IMR-90 (cell line): ENCODE measurements around the gene SCFD2. TPM values are rescaled to one million over a fixed set of nuclear protein-coding genes. Genes with fewer than 3 reads are reported as not detected.

Experiments used
- ATAC-seq: fragments of 200-7000 bp; cut with Tn5 transposase; 2 replicates; pipeline ENCODE4 v1.9.1; 2020; ENCODE audit warnings: low read depth, mild to moderate bottlenecking, moderate library complexity
- BruUV-seq: library from RNA; stranded (reverse); fragments of 400-500 nt; replicated peaks from 2 replicates; lab custom pipeline; 2021; lab: Mats Ljungman, UMichigan
- CTCF ChIA-PET: fragments of 300-600 bp; formaldehyde crosslinking; extraction: SDS; loops from one replicate; lab custom pipeline; 2021; ENCODE audit warnings: antibody characterized with exemption; lab: Yijun Ruan, JAX
- POLR2A ChIA-PET: fragments of 300-600 bp; sonication (Branson Sonifier 250); formaldehyde crosslinking; loops from one replicate; lab custom pipeline; 2022; ENCODE audit warnings: antibody characterized with exemption; ENCODE audit not compliant: unreplicated experiment; lab: Charles Lee
- DNase-seq: peaks from one replicate; pipeline ENCODE4 v3.0.0; 2013
- H2AFZ ChIP-seq: replicated peaks from 2 replicates; pipeline ENCODE3; 2013; ENCODE audit warnings: low read length, mild to moderate bottlenecking; ENCODE audit not compliant: poor library complexity
- H2AK5ac ChIP-seq: 2 replicates; pipeline ENCODE4 v1.6.1; 2013; ENCODE audit warnings: low read depth, low read length, inconsistent platforms
- H2AK9ac ChIP-seq: replicated peaks from 2 replicates; pipeline ENCODE3; 2013; ENCODE audit warnings: mild to moderate bottlenecking, low read depth, low read length, moderate library complexity; ENCODE audit not compliant: poor library complexity
- H2BK120ac ChIP-seq: 2 replicates; pipeline ENCODE4 v1.6.1; 2013; ENCODE audit warnings: low read depth, low read length, inconsistent platforms
- H2BK15ac ChIP-seq: 3 replicates; pipeline ENCODE4 v1.6.1; 2013; ENCODE audit warnings: low read depth, low read length, inconsistent platforms
- H2BK20ac ChIP-seq: 2 replicates; pipeline ENCODE4 v1.6.1; 2013; ENCODE audit warnings: low read depth, mild to moderate bottlenecking, inconsistent platforms, low read length, moderate library complexity
- H2BK5ac ChIP-seq: 2 replicates; pipeline ENCODE4 v1.6.1; 2013; ENCODE audit warnings: mild to moderate bottlenecking, low read depth, low read length, inconsistent platforms; ENCODE audit not compliant: poor library complexity, severe bottlenecking
- H3K14ac ChIP-seq: replicated peaks from 2 replicates; pipeline ENCODE4 v1.6.1; 2013; ENCODE audit warnings: low read depth, low read length, inconsistent platforms
- H3K18ac ChIP-seq: 2 replicates; pipeline ENCODE4 v1.6.1; 2013; ENCODE audit warnings: low read depth, low read length, control low read depth
- H3K23ac ChIP-seq: 2 replicates; pipeline ENCODE4 v1.6.1; 2013; ENCODE audit warnings: low read depth, low read length, inconsistent platforms
- H3K27ac ChIP-seq: 2 replicates; pipeline ENCODE4 v1.5.1; 2013; ENCODE audit warnings: mild to moderate bottlenecking, control low read depth, low read length; ENCODE audit not compliant: insufficient read depth
- H3K27me3 ChIP-seq: 2 replicates; pipeline ENCODE4 v1.6.1; 2013; ENCODE audit warnings: low read length; ENCODE audit not compliant: control insufficient read depth, insufficient read depth
- H3K36me3 ChIP-seq: 2 replicates; pipeline ENCODE4 v1.6.1; 2013; ENCODE audit warnings: low read length, mixed read lengths; ENCODE audit not compliant: control insufficient read depth, insufficient read depth
- H3K4ac ChIP-seq: 2 replicates; pipeline ENCODE4 v1.6.1; 2013; ENCODE audit warnings: low read depth, low read length, inconsistent platforms
- H3K4me1 ChIP-seq: 2 replicates; pipeline ENCODE4 v1.6.1; 2013; ENCODE audit warnings: low read length, mixed read lengths; ENCODE audit not compliant: control insufficient read depth, insufficient read depth
- H3K4me2 ChIP-seq: 2 replicates; pipeline ENCODE4 v1.6.1; 2013; ENCODE audit warnings: low read depth, mild to moderate bottlenecking, control low read depth, low read length, moderate library complexity
- H3K4me3 ChIP-seq: 2 replicates; pipeline ENCODE4 v1.5.1; 2013; ENCODE audit warnings: low read depth, mild to moderate bottlenecking, control low read depth, low read length, moderate library complexity; ENCODE audit not compliant: insufficient read depth
- H3K56ac ChIP-seq: 2 replicates; pipeline ENCODE4 v1.6.1; 2013; ENCODE audit warnings: low read length, inconsistent platforms; ENCODE audit not compliant: insufficient read depth; ENCODE audit errors: extremely low read depth
- H3K79me1 ChIP-seq, 2 experiments: 2 replicates each; pipeline ENCODE4 v1.6.1; 2013; ENCODE audit warnings: low read length in 2 of 2, inconsistent platforms in 1 of 2, low read depth in 1 of 2
- H3K9ac ChIP-seq: 2 replicates; pipeline ENCODE4 v1.6.1; 2013; ENCODE audit warnings: low read depth, low read length, control low read depth
- H3K9me1 ChIP-seq: 2 replicates; pipeline ENCODE4 v1.6.1; 2013; ENCODE audit warnings: low read length, inconsistent platforms; ENCODE audit not compliant: insufficient read depth
- H3K9me3 ChIP-seq: 2 replicates; pipeline ENCODE4 v1.6.1; 2013; ENCODE audit warnings: low read length; ENCODE audit not compliant: control insufficient read depth, insufficient read depth
- H4K20me1 ChIP-seq: 2 replicates; pipeline ENCODE4 v1.6.1; 2013; ENCODE audit warnings: low read length, inconsistent platforms; ENCODE audit not compliant: insufficient read depth
- H4K5ac ChIP-seq: 2 replicates; pipeline ENCODE4 v1.6.1; 2013; ENCODE audit warnings: mild to moderate bottlenecking, low read depth, low read length, control low read depth
- H4K8ac ChIP-seq, 2 experiments: 2 replicates each; pipeline ENCODE4 v1.6.1; 2013; ENCODE audit warnings: low read depth in 2 of 2, low read length in 2 of 2, control low read depth in 1 of 2, inconsistent platforms in 1 of 2
- H4K91ac ChIP-seq: 2 replicates; pipeline ENCODE4 v1.6.1; 2013; ENCODE audit warnings: low read depth, low read length, inconsistent platforms; ENCODE audit not compliant: insufficient read depth
- CTCF ChIP-seq: conservative IDR thresholded peaks from 2 replicates; pipeline ENCODE4 v1.5.1; 2012; ENCODE audit warnings: mild to moderate bottlenecking, low read depth, low read length, improper control_type of control experiment
- ELK1 ChIP-seq: fragments of 150-350 bp; IDR thresholded peaks from 2 replicates; pipeline ENCODE4 v1.6.1; 2016; ENCODE audit warnings: low read depth, mild to moderate bottlenecking, low read length, moderate library complexity, borderline replicate concordance
- MXI1 ChIP-seq: IDR thresholded peaks from 2 replicates; pipeline ENCODE4 v1.6.1; 2012; ENCODE audit warnings: low read depth, mild to moderate bottlenecking, low read length, moderate library complexity, borderline replicate concordance
- NFE2L2 ChIP-seq: fragments of 150-350 bp; IDR thresholded peaks from 2 replicates; pipeline ENCODE4 v1.6.1; 2016; ENCODE audit warnings: low read depth, mild to moderate bottlenecking, low read length
- RFX5 ChIP-seq: IDR thresholded peaks from 2 replicates; pipeline ENCODE4 v1.8.0; 2012; ENCODE audit warnings: low read depth, mild to moderate bottlenecking, low read length, moderate library complexity
- USF2 ChIP-seq: fragments of 150-350 bp; IDR thresholded peaks from 2 replicates; pipeline ENCODE4 v1.6.1; 2017; ENCODE audit warnings: mild to moderate bottlenecking, antibody characterized with exemption, low read length, low read depth
- WGBS, 2 experiments: methylation state at CpG; one replicate each; pipeline versions ENCODE4 v1.1.5 to v1.1.7; 2013; ENCODE audit warnings: missing lambda C conversion rate in 2 of 2; ENCODE audit not compliant: insufficient read length in 1 of 2; ENCODE audit errors: extremely low coverage in 2 of 2; 5-methylcytosine and 5-hydroxymethylcytosine counted together
- dilution Hi-C: fragments of 300-500 bp; cut with HindIII; formaldehyde crosslinking; loops from one replicate; pipeline ENCODE4 v1.14.3; 2018; ENCODE audit warnings: low sequenced_read_pairs; ENCODE audit not compliant: unreplicated experiment
- in situ Hi-C: fragments of 300-500 bp; cut with MboI; formaldehyde crosslinking; loops from 3 replicates; pipeline ENCODE4 v1.14.3; 2019; ENCODE audit warnings: low sequenced_read_pairs, inconsistent platforms, mixed read lengths
- intact Hi-C: fragments of 100-400 bp; cut with micrococcal nuclease; formaldehyde crosslinking; loops from 2 replicates; pipeline ENCODE4 v1.10.0; 2022
- polyA plus RNA-seq, 3 experiments: library from polyadenylated mRNA; depleted of rRNA; stranded (reverse); fragments of >200 nt; gene quantifications; 2 replicates each; pipeline ENCODE4 v1.2.3, GENCODE V29; 2012; ENCODE audit warnings: low replicate concordance in 1 of 3
- total RNA-seq: library from RNA; depleted of rRNA; stranded (reverse); fragments of >200 nt; gene quantifications from 2 replicates; pipeline ENCODE4 v1.2.3, GENCODE V29; 2012

The SCFD2 gene
- total and polyA plus RNA-seq, 2 of the 4 experiments (the other 2 are of a cell fraction), result 18.9 to 62.4 TPM

GRCh38 chr4:52945982-52946381, 419.9 kb downstream of the SCFD2 start:
- H2AFZ ChIP-seq, result no peak overlapping the region
- H3K27me3 ChIP-seq, result no peaks in the 10 kb centered on the region
- H4K91ac ChIP-seq, result no peak overlapping the region
- no peak overlapping the region for H2AK5ac ChIP-seq
- no peak overlapping the region for H3K18ac ChIP-seq
- no CpG with 5 or more reads among the region's 2 CpGs for WGBS, 2 experiments
- no peaks in the 10 kb centered on the region for H4K20me1 ChIP-seq
- no peak overlapping the region for H4K5ac ChIP-seq
- no peak overlapping the region for H3K4me3 ChIP-seq
- TF ChIP-seq USF2 (no peak), NFE2L2 (no peak), ELK1 (no peak), CTCF (no peak), RFX5 (no peak), MXI1 (no peak)
- no peak overlapping the region for H3K9ac ChIP-seq
- intact Hi-C loops, result no loop called here
- DNase-seq (no peak), ATAC-seq (no peak)
- no peak overlapping the region for H2BK15ac ChIP-seq
- no peak overlapping the region for H2AK9ac ChIP-seq
- H3K4me1 ChIP-seq, result peaks cover 3% of the 10 kb centered on the region; the same call in 1 of the 2 replicates
- in situ Hi-C loops, result no loop called here
- ChIA-PET POLR2A (no interaction called here), CTCF (no interaction called here)
- no peaks in the 10 kb centered on the region for H3K36me3 ChIP-seq
- no peaks in the 10 kb centered on the region for H3K9me3 ChIP-seq
- dilution Hi-C loops, result no loop called here
- no peak overlapping the region for H3K56ac ChIP-seq
- H3K9me1 ChIP-seq, result peaks cover 3% of the 10 kb centered on the region; the same call in 1 of the 2 replicates
- no peak overlapping the region for H2BK5ac ChIP-seq
- H3K4ac ChIP-seq, result no peak overlapping the region
- H3K23ac ChIP-seq, result no peak overlapping the region
- H3K14ac ChIP-seq, result no peak overlapping the region
- no peak overlapping the region for H4K8ac ChIP-seq
- no peak overlapping the region for H3K4me2 ChIP-seq
- no peak overlapping the region for H2BK20ac ChIP-seq
- no peak overlapping the region for H2BK120ac ChIP-seq
- no TSS peak for BruUV-seq
- no peak overlapping the region for H3K27ac ChIP-seq
- H3K79me1 ChIP-seq, result no peaks in the 10 kb centered on the region; a peak in 1 of 4 replicates
